SK-N-DZ (cell line): ENCODE measurements around the gene PCNX1.
A peak's percentile ranks its signal among the peaks of the same experiment; 100 is the strongest.

ENCODE experiments used
- DNase-seq: peaks from one replicate; pipeline ENCODE4 v3.0.0-alpha.2; 2015; ENCODE audit warnings: low spot score

Gene PCNX1

GRCh38 chr14:71071042-71071441 lies 163.8 kb downstream of the PCNX1 start:
- no peak for DNase-seq

- DNase-seq: no peak
Measured at GRCh38 chr14:71076462-71077092, 169.3 kb downstream of the PCNX1 start.

DNA sequence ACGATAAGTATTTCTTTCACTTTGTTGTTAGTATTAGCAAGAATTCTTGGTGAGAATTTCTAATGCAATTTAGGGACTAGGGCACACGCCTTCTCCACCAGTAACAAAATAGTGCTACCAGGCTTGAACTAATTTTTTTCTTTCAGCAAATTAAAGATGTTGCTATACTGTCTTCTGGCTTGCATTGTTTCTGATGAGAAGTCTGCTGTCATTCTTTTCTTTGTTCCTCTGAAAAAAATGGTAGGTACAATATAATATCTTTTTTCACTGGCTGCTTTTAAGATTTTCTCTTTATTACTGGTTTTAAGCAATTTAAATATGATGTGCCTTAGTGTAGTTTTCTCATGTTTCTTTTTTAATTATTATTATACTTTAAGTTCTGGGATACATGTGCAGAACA lies 171.2 kb downstream of the PCNX1 start:
- DNase-seq: no peak

DNA sequence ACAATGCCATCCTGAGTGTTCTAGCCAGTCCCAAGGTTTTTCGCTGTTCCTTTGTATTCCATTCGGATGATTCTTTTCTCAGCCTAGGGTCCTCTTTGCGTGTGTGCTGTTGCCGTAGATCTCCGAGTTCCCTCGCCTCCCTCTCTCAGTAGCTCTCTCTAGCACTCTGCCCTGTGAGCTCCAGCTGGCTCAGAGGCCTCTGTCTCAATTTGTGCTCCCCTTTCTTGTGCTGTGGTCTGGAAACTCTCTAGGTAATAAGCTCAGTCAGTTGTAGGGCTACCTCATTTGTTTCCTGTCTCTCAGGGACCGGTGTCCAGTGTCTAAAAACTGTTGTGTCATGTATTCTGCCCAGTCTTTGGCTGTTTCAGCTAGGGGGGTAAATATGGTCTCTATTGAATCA lies 179.3 kb downstream of the PCNX1 start:
- peak; percentile 80 for DNase-seq

GRCh38 chr14:71089971-71090370 lies 182.7 kb downstream of the PCNX1 start:
- no peak for DNase-seq

DNA sequence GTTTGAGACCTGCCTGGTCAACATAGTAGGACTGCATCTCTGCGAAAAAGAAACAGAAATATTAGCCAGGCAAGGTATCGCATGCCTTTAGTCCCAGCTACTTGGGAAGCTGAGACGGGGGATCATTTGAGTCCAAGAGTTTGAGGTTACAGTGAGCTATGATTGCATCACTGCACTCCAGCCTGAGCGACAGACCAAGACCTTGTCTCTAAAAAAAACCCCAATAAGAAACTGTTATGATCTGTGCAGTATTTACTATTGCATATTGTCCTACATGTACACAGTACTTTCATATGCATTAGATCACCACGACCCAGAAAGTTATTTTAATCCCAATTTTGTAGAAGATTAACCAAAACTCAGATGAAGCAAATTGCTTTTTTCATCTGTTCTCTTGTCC lies 187.5 kb downstream of the PCNX1 start:
- no peak for DNase-seq

DNA sequence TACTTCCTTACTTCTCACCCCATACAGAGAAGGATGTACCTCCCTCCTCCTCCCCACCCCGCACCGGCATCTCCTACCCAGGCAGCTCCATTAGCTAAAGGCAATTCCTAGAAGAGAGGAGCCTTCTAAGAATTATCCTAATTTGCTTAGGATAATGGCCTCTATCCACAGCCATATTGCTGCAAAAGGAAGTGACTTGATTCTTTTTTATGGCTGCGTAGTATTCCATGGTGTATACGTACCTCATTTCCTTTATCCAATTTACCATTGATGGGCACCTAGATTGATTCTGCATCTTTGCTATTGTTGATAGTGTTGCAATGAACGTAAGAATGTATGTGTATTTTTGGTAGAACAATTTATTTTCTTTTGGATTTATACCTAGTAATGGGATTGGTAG lies 189.7 kb downstream of the PCNX1 start:
- no peak for DNase-seq

GRCh38 chr14:71103662-71104484 lies 196.6 kb downstream of the PCNX1 start:
- DNase-seq: peak; percentile 42

- no peak for DNase-seq
Measured at GRCh38 chr14:71105177-71105576, 197.9 kb downstream of the PCNX1 start.

DNA sequence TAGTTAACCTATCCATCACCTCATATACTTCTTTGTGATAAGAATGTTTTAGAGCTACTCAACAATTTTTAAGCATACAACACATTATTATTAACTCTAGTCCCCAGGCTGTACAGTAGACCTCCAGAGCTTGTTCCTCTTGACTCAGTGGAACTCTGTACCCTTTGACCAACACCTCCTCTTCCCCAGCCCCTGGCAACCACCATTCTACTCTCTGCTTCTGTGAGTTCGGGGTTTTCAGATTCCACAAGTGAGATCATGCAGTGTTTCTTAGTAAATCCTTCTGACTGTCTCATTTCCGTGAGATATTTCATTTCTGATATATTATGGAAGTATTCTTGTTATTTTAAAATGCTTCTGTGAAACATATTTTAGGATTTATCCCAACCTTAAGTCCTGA lies 200.7 kb downstream of the PCNX1 start:
- DNase-seq: no peak

GRCh38 chr14:71108398-71109119 lies 201.3 kb downstream of the PCNX1 start:
- DNase-seq: no peak

DNA sequence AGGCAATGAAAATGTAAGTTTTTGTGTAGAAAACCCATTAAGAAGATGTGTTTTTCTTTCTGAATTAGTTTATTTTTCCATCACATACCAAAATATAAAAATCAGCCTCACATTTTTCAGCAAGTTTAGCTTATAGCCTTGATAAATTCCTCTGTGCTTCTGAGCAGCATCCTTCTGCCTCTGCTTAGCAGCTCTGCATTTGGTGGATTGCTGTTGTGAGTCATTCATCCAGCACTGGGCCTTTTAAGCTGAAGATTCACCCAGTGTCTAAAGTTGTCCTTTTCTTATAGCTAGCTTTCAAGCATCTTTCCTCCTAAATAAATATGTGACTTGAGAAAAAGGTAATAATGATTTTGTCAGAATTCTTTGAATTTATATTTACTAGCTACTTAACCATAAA lies 206.1 kb downstream of the PCNX1 start:
- DNase-seq: no peak

GRCh38 chr14:71114565-71114964 lies 207.3 kb downstream of the PCNX1 start:
- no peak for DNase-seq

- no peak for DNase-seq
Measured at GRCh38 chr14:71115306-71115705, 208.0 kb downstream of the PCNX1 start.

DNA sequence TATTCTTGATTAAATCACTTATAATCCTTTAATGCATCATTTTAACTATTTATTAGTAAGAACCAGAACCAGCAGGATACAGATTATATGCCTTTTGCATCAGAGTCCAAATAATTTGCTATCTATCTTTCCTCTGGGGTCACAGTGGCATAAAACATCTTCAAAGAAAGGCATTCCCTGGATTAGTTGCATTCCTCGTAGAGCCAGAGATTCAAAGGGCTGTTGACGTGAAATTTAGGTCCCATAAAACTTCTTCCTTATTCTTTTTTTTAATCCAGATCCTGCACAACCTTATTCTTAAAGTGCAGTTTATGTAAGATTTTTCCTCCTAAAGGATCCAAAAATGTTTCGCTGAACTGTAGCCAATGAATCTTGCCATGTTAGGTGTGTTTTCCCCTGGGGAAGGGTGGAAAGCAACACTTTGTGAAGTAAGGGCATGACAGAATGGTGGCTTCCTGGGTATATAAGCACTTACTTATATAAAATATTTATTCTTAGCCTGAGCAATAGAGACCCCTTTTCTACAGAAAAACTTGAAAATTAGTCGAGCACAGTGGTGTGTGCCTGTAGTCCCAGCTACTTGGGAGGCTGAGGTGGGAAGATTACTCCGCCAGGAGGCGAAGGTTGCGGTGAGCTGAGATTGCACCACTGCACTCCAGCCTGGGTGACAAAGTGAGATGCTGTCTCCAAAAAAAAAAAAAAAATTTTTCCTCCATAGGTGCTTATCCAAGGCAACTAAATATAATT lies 208.7 kb downstream of the PCNX1 start:
- no peak for DNase-seq

DNA sequence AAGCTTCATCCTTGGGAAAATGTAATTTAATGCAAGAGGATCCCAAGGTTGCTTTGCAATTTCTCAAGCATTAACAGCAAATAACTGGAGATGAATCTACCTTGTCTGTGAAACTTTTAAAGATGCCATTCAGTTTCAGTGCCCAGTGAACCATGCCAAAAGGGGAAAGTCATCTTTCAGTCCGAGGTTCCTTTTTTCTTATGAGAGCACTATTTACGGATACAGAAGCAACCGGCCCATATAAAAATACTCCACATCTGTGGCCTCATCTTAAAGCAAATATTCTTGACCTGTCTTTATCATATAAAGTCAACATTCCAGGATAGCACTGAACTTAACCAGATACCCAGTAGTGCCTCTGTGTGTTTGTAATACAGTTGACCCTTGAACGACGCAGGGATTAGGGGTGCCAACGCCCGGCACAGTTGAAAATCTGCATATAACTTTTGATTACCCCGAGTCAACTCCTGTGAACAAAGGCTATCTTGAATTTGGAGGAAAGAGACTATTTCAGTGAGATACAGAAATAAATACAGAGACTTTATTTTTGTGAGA lies 209.4 kb downstream of the PCNX1 start:
- no peak for DNase-seq

DNA sequence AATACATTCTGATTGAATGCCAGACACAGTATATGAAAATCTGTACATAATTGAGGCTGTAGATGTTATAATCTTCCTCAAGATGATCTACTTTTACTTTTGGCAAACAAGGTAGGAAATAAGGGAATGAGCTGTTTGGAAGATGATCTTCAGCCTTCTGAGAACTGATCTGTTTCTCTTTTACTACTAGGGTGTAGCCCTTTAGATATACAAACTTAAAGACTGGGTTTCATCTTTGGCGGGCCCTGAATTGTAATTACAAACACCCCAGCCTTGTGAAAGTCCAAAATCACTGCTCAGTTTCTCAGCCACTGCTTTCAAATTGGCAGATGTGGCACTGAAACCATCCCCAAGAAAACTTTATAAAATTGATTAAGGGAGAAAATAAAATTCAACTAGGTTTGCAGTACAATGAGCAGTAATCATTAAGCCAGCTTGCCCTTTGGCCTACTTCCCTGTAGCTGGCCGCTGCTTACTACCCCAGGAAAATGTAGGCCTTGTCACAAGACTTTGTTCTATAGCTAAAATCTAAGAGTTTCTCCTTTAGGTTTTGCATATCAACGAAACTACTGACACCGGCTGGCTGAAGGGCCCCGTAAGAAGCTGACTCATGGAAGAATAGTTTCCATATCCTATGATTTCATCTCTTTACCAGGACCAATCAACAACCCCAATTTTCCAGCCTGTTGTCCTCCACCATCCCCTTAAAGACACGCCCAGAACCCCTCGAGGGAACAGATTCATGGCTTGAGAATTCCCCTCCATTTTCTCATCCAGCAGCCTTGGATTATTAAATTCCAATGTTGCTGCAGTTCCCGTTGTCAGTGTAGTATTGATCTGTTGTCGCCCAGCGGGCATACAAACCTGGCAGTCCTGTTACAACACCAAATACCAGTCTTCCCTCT lies 210.8 kb downstream of the PCNX1 start:
- no peak for DNase-seq

GRCh38 chr14:71119075-71119474 lies 211.8 kb downstream of the PCNX1 start:
- no peak for DNase-seq

DNA sequence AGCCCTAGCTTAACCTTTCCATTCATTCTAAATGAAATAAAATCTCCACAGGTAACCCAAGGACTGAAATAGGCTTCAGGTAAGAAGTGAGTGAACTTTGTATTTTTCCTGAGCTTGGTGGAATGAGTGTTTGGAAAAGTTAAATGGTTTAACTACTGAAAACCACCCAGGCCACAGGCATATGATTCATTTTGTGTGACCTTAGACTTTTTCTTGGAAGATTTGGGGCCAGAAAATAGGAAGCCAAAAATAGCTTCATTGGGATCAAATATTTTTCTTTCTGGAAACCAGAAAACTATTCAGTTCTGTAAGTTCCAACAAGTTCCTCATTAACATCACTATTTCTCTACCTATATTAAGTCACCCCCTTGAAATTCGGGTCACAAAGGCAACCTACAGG lies 212.6 kb downstream of the PCNX1 start:
- DNase-seq: no peak

- no peak for DNase-seq
Measured at GRCh38 chr14:71121001-71121400, 213.7 kb downstream of the PCNX1 start.

DNA sequence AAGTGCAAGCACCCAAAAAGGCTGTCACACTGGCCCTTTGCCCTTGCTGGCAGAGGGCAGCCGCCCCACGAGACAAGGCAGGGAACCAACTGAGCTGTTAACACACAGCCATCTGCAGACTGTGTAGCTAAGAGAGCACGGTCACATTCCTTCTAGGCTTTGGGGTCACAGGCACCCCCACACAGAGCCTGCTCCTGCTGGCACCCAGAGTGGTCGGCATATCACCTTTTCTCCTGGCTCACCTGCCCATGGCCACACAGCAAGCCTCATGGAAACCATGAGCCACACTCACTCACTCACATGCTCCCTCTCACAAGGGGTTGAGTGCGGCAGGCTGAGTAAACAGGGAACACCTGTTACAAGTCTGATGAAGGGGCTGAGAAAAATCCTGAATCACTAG lies 214.5 kb downstream of the PCNX1 start:
- DNase-seq: no peak
